Effector CD4-positive, alpha-beta T cell (primary cell): ENCODE measurements around the gene POU2AF1.
"Not testable (repeated sequence)": the region's sequence is repeated elsewhere in the genome, so short reads cannot be mapped to it uniquely, and the experiment has no call there.

Experiments used
- DNase-seq: peaks from one replicate; pipeline ENCODE4 v3.0.0-alpha.2; 2020

The POU2AF1 gene

DNA sequence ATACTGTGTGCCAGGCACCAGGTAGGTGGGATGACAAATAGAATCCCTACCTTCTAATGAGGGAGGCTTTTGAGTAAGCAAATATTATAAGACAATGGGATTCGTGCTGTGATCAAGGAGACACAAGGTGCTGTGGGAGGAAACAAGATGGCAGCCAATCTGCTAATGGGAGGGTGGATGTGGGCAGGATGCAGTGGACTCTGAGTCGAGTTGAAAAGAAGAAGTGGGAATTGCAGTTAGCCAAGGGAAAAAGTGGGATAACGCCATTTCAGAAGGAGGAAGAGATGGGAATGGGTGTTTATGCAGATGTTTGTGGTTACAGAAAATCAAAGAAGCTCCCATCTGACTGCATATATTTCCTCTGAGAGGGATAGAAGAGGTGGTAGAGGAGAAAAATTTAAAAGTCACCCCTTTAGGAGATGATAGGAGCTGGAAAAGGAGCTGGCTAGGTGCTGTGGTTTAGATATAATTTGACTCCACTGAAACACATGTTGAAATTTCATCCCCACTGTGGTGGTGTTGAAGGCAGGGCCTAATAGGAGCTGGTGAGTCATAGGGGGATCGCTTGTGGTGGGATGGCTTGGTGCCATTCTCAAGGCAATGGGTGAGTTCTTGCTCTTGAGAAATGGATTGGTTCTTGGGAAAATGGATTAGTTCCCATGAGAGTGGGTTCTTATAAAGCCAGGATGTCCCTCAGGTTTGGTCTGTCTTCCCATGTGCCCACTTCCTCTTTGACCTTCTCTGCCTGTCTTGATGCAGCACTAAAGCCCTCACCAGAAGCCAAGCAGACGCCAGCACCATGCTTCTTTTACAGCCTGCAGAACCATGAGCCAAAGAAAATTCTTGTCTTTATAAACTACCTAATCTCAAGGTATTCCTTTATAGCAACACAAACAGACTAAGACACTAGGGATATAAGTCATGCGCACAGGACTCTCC lies 30.0 kb upstream of the POU2AF1 start:
- DNase-seq = no peak

DNA sequence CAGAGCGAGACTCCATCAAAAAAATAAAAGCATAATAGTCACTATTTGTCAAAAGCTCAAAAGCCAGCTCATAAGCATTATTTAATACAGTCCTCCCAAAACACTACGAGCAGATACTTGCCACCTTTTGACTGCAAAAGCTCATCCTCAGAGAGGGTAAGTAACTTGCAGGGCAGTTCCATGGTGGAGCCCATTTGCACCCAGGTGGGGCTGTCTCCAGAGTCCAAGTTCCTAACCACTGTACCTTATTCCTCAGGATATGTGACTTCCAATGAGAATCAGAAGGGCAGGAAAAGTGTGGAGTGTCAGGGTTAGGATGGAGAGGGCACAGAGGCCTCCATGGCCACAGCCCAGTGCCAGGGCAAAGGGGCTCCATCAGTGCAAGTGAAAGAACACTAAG lies 28.6 kb upstream of the POU2AF1 start:
- no peak for DNase-seq

- DNase-seq = no peak
These were observed 27.5 kb upstream of the POU2AF1 start for GRCh38 chr11:111406589-111406988.

DNA sequence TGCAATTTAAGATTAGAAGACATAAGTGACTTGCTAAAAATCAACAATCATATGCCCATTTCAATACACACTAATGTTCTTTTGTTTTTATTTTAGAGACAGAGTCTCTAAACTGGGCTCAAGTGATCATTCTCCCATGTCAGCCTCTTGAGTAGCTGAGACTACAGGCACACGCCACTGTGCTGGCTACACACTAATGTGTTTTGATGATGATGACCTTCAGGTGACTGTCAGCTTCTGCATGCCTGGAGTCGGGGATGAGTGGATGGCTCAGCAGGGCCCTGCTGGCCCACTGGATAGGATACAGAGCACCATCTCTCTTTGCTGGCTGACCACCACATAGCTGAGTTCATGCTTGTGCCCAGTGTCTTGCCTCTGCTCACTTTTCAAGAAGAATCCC lies 27.0 kb upstream of the POU2AF1 start:
- DNase-seq = no peak

DNA sequence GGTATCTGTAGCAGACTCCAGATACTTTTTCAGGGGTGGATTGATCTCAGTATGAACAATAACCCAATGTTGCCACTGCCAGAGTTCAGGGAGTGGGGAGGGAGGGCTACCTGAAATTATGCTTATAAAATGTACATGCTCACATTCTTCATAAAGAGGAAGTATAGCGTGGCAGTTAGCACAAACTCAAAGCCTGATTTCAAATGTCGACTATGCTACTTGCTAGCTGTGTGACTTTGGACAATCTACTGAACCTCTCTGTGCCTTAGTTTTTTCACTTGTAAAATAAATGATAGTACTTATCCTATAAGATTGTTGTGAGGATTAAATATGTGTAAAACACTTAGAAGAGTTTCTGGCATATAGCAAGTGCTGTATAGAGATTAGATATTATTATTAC lies 26.5 kb upstream of the POU2AF1 start:
- DNase-seq = no peak

DNA sequence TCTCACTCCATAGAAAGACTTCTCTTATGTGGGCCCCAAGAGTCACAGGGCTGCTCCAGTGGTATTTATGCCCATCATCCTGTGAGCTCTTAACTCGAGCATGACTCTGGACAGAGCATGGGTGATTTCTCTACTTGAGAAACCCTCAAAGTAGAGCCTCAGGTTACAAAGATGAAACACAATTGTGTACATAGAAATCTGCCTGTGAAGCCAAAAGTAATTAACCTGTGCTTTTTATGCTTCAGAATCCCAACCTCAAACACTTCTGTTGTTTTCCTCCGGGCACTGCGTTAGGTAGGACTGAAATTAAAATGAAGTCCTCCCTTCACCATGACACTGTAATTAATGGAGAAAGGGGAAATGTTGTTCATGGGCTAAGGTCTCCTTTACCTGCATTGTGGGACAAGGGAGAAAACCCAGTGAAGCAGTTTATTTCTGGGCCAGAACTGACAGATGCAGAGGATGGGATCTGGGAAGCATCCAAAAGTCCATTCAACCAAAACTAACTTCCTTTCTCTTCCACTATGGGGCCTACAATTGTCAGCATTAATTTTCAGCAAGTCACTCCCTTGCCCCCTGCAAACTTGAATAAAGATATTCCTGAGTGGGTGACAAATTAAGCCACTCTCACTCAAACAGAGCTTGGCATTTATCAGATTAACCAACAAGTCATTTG lies 24.1 kb upstream of the POU2AF1 start:
- no peak for DNase-seq

DNA sequence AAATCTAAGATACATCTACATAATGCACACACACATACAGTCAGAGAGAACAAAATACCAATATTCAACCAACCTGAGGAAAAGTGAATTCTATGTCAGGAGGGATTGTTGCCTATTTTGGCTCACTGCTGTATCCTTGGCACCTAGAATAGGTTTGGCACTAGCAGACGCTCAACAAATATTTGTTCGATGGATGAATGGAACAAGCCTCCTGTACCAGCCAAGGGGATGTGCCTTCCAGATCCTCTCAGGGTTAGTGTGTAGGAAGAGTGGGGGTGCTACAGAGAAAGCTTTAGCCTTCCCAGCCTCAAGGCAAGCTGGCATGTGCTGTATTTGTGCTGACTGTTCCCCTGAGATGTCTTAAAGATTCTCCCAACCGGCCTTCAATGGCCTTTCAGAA lies 23.3 kb upstream of the POU2AF1 start:
- DNase-seq = no peak

DNA sequence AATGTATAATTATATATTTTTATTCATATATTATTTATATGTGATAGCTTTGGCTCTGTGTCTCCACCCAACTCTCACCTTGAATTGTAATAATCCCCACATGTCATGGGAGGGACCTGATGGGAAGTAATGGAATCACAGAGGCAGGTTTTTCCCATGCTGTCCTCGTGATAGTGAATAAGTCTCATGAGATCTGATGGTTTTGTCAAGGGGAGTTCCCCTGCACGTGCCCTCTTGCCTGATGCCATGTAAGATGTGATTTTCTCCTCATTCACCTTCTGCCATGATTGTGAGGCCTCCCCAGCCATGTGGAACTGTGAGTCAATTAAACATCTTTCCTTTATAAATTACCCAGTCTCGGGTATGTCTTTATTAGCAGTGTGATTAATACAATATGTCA lies 22.9 kb upstream of the POU2AF1 start:
- not testable (repeated sequence) for DNase-seq

DNA sequence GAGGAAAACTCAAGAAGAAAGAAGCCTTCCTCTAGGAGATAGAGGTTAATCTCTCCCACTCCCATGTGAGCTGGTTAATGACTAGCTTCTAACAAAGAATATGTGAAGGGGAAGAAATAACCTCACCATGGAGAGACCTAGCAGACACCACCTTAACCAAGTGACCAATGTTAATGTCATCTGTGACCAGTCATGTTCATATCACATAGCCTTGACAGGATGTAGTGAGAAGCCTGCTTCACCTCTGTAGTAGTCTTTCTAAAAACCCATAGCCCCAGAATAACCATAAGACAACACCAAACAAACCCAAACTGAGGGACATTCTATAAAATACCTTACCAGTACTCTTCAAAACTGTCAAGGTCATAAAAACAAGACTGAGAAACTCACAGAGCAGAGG lies 21.5 kb upstream of the POU2AF1 start:
- DNase-seq = no peak

GRCh38 chr11:111399187-111400031 lies 20.3 kb upstream of the POU2AF1 start:
- DNase-seq = no peak

- no peak for DNase-seq
These were observed 18.0 kb upstream of the POU2AF1 start for GRCh38 chr11:111397034-111397433.

DNA sequence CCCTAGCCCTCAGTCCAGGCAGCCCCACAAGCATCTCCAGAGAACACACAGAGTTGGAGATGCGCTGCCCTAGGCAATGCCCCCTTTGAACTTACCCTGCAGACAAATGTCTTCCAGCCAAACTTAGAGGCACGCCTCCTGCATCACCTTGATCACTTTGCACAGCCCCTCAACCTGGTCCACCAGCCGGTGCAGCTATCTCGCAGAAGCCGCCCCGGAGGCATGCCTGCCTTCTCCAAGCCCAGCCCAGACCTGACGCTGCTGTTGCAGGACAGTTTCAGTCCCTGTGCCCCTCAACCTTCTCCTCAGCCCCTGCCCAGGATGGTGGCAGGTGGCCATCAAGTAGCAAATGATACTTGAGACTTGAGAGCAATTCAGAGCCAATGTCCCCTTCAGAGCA lies 16.7 kb upstream of the POU2AF1 start:
- no peak for DNase-seq

- DNase-seq = no peak
These were observed 16.0 kb upstream of the POU2AF1 start for GRCh38 chr11:111395081-111395480.

DNA sequence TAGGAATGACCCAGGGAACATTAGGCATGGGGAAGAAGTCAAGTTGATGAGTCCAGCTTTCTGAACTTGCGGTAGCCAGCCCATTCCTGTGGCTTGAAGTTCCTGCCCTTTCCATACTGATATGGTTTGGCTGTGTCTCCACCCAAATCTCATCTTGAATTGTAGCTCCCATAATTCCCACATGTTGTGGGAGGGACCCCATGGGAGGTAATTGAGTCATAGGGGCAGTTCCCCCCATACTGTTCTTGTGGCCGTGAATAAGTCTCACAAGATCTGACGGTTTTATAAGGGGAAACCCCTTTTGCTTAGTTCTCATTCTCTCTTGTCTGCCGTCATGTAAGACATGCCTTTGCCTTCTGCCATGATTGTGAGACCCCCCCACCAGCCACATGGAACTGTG lies 15.1 kb upstream of the POU2AF1 start:
- not testable (repeated sequence) for DNase-seq

GRCh38 chr11:111393585-111393984 lies 14.5 kb upstream of the POU2AF1 start:
- DNase-seq = no peak

GRCh38 chr11:111393096-111393495 lies 14.0 kb upstream of the POU2AF1 start:
- no peak for DNase-seq

DNA sequence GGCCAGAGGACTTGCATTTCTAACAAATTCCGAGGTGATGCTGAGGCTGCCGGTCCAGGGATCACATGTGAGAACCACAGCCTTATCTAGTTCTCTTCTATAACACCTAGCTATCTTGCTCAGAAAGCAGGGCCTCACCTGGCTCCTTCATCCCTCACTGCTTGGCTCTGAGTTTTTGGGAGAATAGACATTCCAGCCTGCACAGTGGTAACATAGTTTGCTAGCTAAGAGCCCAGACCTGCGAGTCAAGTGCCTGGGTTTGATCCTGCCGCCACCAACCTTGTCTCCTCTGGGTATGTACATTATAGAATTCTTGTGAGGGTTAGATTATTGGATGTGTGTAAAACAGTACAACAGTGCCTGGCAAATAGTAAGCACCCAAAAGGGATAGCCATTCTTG lies 13.5 kb upstream of the POU2AF1 start:
- DNase-seq = no peak

DNA sequence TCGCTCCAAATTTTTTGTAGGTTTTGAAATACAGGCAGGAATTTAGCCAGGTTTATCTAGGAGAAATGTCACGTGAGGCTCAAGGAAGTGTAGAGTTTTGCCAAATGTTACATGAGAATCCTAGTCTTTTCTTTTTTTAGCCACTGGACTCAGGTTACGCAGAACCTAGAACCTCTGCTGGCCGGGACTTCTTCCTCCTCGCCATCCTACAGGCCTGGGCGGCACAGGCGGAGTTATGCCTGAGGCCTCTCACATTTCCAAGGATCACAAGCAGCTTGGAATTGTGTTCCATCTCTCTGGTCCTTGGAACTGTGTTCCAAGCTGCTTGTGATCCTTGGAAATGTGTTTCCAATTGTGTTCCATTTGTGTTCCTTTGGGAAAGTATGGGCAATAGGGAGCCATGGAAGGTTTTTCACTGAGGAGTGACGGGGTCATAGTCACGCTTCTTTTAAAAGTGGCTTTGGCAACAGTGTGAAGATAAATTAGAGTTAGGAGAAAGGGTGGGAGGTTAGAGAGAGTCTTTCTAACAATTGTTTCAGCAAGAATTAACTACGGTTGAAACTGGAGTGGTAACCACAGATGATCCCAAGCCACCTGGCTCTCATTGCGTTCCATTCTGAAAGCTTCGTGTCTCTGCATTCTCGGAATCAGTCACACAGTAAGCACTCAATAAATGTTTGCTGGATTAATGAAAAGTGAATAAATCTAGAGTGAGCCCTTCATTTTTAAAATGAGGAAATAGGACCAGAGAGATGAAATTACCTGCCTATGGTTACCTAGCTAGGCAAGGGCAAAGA lies 12.5 kb upstream of the POU2AF1 start:
- no peak for DNase-seq

DNA sequence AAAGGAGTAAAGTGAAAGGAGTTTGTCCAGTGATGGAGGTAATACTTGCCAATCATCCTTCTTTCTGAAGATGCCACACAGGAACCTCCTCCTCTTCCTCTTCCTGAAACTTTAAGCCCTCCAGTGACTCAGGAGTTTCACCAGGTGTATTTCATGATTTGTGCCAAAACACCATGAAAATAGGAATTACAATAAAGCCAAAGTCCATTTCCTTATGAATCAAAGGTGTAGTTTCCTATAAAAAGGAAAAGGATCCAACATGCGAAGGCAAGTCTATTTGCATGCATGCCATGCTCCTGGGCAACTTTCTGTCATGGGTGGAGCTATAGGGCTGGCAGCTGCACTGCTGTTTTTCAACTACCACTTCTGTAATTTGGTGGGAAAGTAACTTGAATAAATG lies 9.8 kb upstream of the POU2AF1 start:
- no peak for DNase-seq

- no peak for DNase-seq
These were observed 9.3 kb upstream of the POU2AF1 start for GRCh38 chr11:111388420-111388819.

GRCh38 chr11:111387363-111387762 lies 8.3 kb upstream of the POU2AF1 start:
- DNase-seq = no peak

DNA sequence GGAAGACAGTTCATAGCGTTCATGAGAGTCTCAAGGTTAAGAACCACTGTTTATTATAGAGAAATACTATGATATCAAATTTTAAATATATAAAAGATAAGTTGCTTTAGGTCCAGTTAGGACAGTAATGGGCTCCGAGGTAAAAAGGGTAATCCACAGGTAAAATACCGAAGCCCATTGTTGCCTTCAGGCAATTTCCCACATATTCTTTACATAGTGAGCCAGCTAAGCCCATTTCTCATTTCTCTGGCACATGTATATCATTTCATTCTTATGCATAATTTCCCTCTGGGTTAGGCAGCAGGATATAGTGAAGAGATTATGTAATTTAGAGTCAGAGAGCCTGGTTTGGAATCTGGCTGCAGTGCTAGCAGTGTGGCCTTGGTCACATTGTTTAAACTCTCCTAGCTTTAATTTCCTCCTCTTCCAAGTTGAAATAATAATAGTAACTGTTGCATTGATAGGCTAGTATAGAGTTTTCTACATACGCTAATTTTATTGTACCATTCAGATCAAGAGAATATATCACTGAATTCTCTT lies 7.6 kb upstream of the POU2AF1 start:
- no peak for DNase-seq
